KG1 (cell line): Measurements from ENCODE around the gene ALPI.
"Not testable (repeated sequence)": the region's sequence is repeated elsewhere in the genome, so short reads cannot be mapped to it uniquely, and the experiment has no call there.

Experiments used
- DNase-seq: peaks from one replicate; lab custom pipeline; 2025; lab: John Stamatoyannopoulos, UW

ALPI gene

DNA sequence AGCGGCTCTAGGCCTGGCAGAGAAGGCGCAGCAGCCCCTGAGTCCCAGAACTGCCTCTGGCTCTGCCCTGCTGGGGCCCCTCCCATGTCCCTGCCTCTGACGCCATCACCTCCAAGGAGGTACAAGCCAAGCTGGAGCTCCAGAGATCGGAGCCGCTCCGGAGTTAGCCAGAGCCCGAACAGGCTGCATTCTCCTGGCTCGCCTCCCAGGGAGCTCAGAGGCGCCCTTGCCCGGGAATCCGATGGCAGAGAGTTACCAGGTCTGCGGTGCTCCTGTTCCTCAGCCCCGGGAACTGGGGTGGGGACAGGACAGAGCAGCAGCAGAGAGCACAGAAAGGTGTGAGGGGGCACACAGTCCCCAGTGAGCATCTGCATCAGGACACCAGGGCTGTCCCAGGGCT is 12.9 kb upstream of the ALPI start:
- not testable (repeated sequence) for DNase-seq

DNA sequence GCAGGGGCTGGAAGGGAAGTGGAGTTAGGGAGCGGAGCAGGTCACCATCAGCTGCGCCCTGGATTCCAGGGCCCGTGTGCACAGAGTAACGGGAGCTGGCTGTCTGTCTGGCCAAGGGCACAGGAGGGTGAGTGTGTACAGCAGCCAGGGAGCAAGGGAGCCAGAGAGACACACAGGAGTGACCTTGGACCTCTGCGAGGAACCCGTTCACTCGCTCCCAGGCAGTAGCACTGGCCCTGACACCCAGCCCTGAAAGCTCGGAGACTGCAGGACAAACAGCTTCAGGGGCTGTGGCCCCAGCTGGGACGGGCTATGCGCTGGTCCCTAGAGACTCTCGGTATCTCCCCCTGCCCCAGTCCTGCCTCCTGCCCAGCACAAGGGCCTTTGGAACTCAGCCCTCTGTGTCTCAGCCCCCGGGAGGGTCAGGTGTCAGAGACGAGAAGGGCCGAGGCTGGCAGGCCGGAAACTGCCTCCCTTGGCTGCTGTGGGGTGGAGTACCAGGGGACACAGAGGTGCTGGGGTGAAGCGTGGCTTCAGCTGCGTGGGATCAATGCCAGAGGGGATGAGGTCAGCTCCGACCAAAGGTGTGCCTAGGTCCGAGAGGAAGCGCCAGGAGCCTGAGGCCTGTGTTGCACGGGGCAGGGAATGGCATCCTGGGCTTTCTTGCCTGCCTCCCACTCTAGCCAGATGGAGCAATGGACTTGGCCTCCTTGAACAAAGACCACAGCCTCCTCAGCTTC is 12.1 kb upstream of the ALPI start:
- DNase-seq: not testable (repeated sequence)

GRCh38 chr2:232444409-232445148 is 11.4 kb upstream of the ALPI start:
- DNase-seq: no peak

DNA sequence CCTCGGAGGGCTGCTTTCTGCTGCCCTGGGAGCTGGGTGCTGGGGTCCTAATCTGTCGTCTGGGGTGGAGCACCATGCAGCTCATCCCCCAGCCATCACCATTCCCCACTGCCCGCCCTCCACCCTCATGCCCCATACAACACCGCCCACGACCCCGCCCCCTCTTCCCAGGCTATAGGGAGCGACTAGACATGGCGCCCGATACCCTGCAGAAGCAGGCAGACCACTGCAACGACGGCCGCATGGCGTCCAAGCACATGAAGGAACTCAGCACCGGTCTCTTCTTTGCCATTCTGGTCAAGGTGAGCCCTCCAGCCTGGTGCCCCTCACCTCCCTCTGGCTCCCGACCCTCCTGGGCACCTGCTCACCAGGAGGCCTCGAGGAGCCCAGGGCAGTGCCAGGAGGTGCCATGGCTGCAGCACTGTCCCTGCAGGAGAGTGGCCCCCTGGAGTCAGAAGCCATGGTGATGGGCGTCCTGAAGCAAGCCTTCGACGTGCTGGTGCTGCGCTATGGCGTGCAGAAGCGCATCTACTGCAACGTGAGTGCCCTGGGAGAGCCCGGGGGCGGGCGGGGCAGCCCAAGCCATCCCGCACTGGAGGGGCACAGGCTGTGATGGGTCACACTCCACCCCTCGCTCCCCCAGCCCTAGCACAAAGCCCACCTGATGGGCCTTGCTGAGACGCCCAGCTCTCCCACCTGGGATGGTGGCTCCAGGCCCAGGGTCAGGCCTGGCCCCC is 10.6 kb upstream of the ALPI start:
- DNase-seq: not testable (repeated sequence)

DNA sequence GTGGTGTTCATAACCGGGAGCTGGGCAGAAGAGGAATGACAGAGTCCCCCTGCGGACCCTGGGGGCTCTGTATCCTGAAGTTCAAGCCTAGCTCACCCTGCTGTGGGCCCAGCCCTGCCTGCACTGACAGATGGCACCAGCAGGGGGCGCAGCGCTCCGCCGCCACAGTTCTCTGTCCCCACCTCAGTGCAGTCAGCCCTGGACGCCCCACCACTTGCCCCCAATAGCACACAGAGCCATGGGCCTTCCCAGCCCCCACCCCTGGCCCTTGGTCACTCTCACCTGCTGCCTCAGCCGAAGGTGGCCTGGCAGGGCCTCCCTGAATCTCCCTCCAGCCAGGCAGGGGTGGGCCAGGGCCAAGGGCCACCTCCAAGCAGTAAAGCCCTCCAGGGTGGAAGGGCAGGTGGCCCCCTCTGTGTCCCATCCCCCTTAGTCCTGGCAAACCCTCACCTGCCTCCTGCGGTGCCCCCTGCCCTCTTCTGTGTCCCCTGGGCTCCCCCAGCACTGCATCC is 9.6 kb upstream of the ALPI start:
- DNase-seq: not testable (repeated sequence)

DNA sequence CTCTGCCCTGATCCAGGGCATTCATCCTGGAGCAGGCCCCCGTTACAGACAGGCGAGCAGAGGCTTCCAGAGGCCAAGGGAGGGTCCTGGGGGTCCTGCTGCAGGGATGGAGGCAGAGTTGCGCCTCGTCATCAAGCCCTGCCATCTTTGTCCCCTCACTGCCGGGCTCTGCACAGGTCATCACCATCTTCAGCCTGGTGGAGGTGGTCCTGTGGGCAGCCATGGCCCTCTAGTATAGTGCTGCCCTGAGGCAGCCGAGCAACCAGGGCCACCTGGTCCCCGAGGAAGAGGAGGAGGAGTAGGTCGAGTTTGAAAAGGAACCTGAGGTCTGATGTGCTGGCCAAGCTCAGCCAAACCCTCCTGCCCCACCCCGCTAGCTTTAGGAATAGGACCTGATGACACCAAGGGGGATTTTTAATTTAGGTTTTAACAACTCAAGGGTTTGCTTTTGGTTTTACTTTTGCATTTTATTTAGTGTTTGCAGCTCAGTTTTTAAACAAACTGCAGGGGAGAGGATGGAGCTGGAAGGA is 8.8 kb upstream of the ALPI start:
- DNase-seq: no peak

DNA sequence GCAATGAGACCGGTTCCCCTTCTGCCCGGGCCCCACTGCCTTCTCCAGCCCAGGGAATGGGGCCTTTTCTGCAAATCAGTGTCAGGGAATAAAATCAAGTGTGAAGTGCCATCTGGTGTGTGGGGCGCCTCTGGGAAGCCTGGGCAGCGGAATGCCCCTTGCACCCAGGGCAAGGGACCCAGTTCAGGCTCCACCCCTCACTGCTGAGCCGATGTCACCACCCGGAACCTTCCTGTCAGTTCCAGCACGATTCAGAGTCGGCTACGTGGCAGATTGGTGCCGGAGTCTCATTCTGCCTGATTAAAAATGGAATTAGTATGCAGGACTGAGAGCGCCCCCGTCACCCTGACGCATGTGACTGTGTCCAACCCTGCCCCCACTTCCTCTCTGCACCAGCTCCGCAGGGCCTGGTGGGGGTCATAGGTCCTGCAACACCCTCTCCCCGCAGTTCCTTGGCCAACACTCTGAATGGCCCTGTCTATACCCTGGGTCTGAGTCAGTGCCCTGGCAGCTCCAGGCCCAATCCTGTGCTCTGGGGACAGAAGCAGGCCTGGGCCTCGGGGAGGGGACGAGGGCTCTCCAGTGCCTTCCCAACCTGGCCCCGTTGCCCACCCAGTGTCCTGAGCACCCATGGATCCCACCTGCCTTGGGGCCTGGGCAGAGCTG is 8.2 kb upstream of the ALPI start:
- no peak for DNase-seq

GRCh38 chr2:232448304-232448690 is 7.7 kb upstream of the ALPI start:
- no peak for DNase-seq

DNA sequence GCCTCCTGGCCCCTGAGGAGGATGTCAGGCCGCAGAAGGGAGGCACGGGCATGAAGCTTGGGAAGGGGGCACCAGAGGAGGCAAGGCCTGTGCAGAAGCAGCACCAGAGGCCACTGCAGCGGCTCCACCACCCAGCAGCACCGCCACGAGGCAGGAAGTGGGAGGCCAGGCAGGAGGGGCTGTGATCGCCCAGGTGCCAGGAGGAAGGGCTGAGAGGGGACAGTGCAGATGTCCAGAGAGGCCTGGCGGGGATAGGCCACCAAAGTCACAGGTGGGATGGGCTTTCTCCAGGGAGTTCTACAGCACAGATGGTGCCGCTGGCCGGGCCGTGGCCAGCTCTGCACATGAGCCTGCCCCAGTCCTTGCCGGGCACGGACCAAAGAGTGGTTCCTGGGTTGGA is 6.0 kb upstream of the ALPI start:
- no peak for DNase-seq

- not testable (repeated sequence) for DNase-seq
Measured at GRCh38 chr2:232451645-232452044, 4.3 kb upstream of the ALPI start.

DNA sequence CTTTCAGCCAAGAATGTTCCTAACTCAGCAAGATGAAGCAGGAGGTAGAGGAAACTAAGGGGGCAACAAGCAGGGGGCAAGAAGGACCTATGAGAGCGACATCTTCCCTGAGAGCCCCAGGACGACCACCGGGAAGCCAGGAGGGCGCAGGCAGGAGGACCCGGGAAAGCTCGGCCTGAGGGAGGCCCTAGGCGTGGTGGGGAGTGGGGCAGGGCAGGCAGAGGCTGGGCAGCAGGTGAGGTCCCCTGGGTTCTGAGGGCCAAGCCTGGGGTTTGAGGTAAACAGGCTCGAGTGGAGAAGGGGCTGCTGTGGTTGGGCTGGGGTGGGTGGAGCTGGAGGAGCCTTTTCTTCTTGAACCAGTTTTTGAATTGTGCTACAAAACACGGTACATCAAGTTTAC is 1.3 kb upstream of the ALPI start:
- no peak for DNase-seq

GRCh38 chr2:232456296-232457120 is 555 bp downstream of the ALPI start:
- no peak for DNase-seq

- no peak for DNase-seq
Measured at GRCh38 chr2:232457121-232458011, 1.4 kb downstream of the ALPI start.

DNA sequence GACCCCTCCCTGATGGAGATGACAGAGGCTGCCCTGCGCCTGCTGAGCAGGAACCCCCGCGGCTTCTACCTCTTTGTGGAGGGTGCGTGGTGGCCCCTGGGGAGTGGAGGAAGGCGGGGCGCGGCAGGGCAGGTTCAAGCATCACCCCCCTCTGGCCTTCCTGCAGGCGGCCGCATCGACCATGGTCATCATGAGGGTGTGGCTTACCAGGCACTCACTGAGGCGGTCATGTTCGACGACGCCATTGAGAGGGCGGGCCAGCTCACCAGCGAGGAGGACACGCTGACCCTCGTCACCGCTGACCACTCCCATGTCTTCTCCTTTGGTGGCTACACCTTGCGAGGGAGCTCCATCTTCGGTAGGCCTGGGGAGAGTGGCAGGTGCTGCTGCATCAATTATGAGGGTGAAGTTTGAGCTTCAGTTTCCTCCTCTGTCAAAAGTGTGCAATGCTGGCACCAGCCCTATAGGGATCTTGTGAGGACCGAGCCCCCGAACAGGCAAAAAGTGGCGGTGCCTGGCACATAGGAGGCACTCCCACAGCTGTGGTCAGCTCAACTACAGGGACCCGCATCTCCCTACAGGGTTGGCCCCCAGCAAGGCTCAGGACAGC is 2.2 kb downstream of the ALPI start:
- no peak for DNase-seq

GRCh38 chr2:232458661-232459418 is 2.9 kb downstream of the ALPI start:
- no peak for DNase-seq

- DNase-seq: no peak
Measured at GRCh38 chr2:232459419-232460035, 3.6 kb downstream of the ALPI start.

- no peak for DNase-seq
Measured at GRCh38 chr2:232460171-232460570, 4.2 kb downstream of the ALPI start.
